Ramos (cell line): ENCODE results near the gene ROR1.

Experiments used
- in situ Hi-C: fragments of 300-500 bp; cut with MboI; formaldehyde crosslinking; loops from one replicate; pipeline ENCODE4 v1.14.3; 2022; ENCODE audit warnings: low sequenced_read_pairs; ENCODE audit not compliant: unreplicated experiment

ROR1 gene

GRCh38 chr1:64136752-64137411, 363.1 kb downstream of the ROR1 start:
- in situ Hi-C loops = loop anchor here (25.0 kb wide), 2 partner anchors 450 to 525 kb away; no protein-coding TSS in a partner anchor

GRCh38 chr1:64137412-64137803, 363.6 kb downstream of the ROR1 start:
- in situ Hi-C loops = loop anchor here (25.0 kb wide), 2 partner anchors 450 to 525 kb away; no protein-coding TSS in a partner anchor

- in situ Hi-C loops = loop anchor here (25.0 kb wide), 2 partner anchors 453 to 528 kb away; no protein-coding TSS in a partner anchor
Observed at GRCh38 chr1:64139877-64140276, 366.1 kb downstream of the ROR1 start.

GRCh38 chr1:64140596-64140995, 366.8 kb downstream of the ROR1 start:
- in situ Hi-C loops = loop anchor here (25.0 kb wide), 2 partner anchors 453 to 528 kb away; no protein-coding TSS in a partner anchor

- in situ Hi-C loops = loop anchor here (25.0 kb wide), 2 partner anchors 460 to 535 kb away; no protein-coding TSS in a partner anchor
Observed at GRCh38 chr1:64147045-64147724, 373.4 kb downstream of the ROR1 start.

GRCh38 chr1:64147759-64148158, 373.9 kb downstream of the ROR1 start:
- in situ Hi-C loops = loop anchor here (25.0 kb wide), 2 partner anchors 460 to 535 kb away; no protein-coding TSS in a partner anchor

GRCh38 chr1:64150266-64150665, 376.4 kb downstream of the ROR1 start:
- in situ Hi-C loops = no loop called here

- in situ Hi-C loops = no loop called here
Observed at GRCh38 chr1:64150729-64151230, 377.0 kb downstream of the ROR1 start.

- in situ Hi-C loops = no loop called here
Observed at GRCh38 chr1:64155278-64155677, 381.5 kb downstream of the ROR1 start.

GRCh38 chr1:64161357-64161941, 387.6 kb downstream of the ROR1 start:
- in situ Hi-C loops = no loop called here

- in situ Hi-C loops = no loop called here
Observed at GRCh38 chr1:64162151-64162550, 388.3 kb downstream of the ROR1 start.

- in situ Hi-C loops = no loop called here
Observed at GRCh38 chr1:64162804-64163203, 389.0 kb downstream of the ROR1 start.

GRCh38 chr1:64163431-64163830, 389.6 kb downstream of the ROR1 start:
- in situ Hi-C loops = no loop called here

- in situ Hi-C loops = no loop called here
Observed at GRCh38 chr1:64163970-64164369, 390.2 kb downstream of the ROR1 start.

- in situ Hi-C loops = no loop called here
Observed at GRCh38 chr1:64166629-64167028, 392.8 kb downstream of the ROR1 start.

- in situ Hi-C loops = no loop called here
Observed at GRCh38 chr1:64167176-64167575, 393.4 kb downstream of the ROR1 start.

GRCh38 chr1:64171246-64171645, 397.4 kb downstream of the ROR1 start:
- in situ Hi-C loops = no loop called here

GRCh38 chr1:64171797-64172281, 398.0 kb downstream of the ROR1 start:
- in situ Hi-C loops = no loop called here

GRCh38 chr1:64172458-64172983, 398.7 kb downstream of the ROR1 start:
- in situ Hi-C loops = no loop called here

- in situ Hi-C loops = no loop called here
Observed at GRCh38 chr1:64173336-64173940, 399.6 kb downstream of the ROR1 start.
